Trophoblast cell (in vitro differentiated cells and primary cell): ENCODE measurements around the gene KLC3.
"Not testable (repeated sequence)": the region's sequence is repeated elsewhere in the genome, so short reads cannot be mapped to it uniquely, and the experiment has no call there.

ENCODE experiments used
- DNase-seq, 2 donors: peaks; one replicate each; pipeline ENCODE4 v3.0.0-alpha.2; 2016
- H2AFZ ChIP-seq: 2 replicates; pipeline ENCODE4 v1.6.1; 2013; ENCODE audit warnings: low read length, moderate library complexity, mild to moderate bottlenecking; ENCODE audit not compliant: insufficient read depth, poor library complexity
- H2AK5ac ChIP-seq: 2 replicates; pipeline ENCODE4 v1.6.1; 2013; ENCODE audit warnings: mild to moderate bottlenecking, low read length
- H2BK120ac ChIP-seq: 2 replicates; pipeline ENCODE4 v1.6.1; 2013; ENCODE audit warnings: low read length, mild to moderate bottlenecking, moderate library complexity; ENCODE audit not compliant: insufficient read depth, poor library complexity
- H2BK12ac ChIP-seq: 2 replicates; pipeline ENCODE4 v1.6.1; 2013; ENCODE audit warnings: mild to moderate bottlenecking, low read length, moderate library complexity
- H2BK5ac ChIP-seq: 2 replicates; pipeline ENCODE4 v1.6.1; 2013; ENCODE audit warnings: low read length, low read depth, moderate library complexity, mild to moderate bottlenecking; ENCODE audit not compliant: poor library complexity
- H3K14ac ChIP-seq: 2 replicates; pipeline ENCODE4 v1.6.1; 2013; ENCODE audit warnings: mild to moderate bottlenecking, low read length
- H3K18ac ChIP-seq: 2 replicates; pipeline ENCODE4 v1.6.1; 2013; ENCODE audit warnings: mild to moderate bottlenecking, low read length
- H3K23ac ChIP-seq: 2 replicates; pipeline ENCODE4 v1.6.1; 2013; ENCODE audit warnings: low read length
- H3K27ac ChIP-seq: 2 replicates; pipeline ENCODE4 v1.5.1; 2013; ENCODE audit warnings: low read depth, mild to moderate bottlenecking, inconsistent platforms, low read length, moderate library complexity
- H3K27me3 ChIP-seq: 2 replicates; pipeline ENCODE4 v1.6.1; 2013; ENCODE audit warnings: inconsistent platforms, mild to moderate bottlenecking, low read length, moderate library complexity; ENCODE audit not compliant: insufficient read depth
- H3K36me3 ChIP-seq, 2 experiments: 1 replicate in 1 of 2; 2 replicates in 1 of 2; pipeline ENCODE4 v1.6.1; 2013; ENCODE audit warnings: low read length in 2 of 2, mild to moderate bottlenecking in 2 of 2, moderate library complexity in 1 of 2; ENCODE audit not compliant: insufficient read depth in 2 of 2, control insufficient read depth in 1 of 2
- H3K4ac ChIP-seq: 2 replicates; pipeline ENCODE4 v1.6.1; 2013; ENCODE audit warnings: low read depth, mild to moderate bottlenecking, low read length, moderate library complexity
- H3K4me1 ChIP-seq, 2 experiments: 1 replicate in 1 of 2; 2 replicates in 1 of 2; pipeline ENCODE4 v1.6.1; 2013; ENCODE audit warnings: low read length in 2 of 2, mild to moderate bottlenecking in 2 of 2, moderate library complexity in 1 of 2; ENCODE audit not compliant: insufficient read depth in 2 of 2, control insufficient read depth in 1 of 2
- H3K4me2 ChIP-seq: 2 replicates; pipeline ENCODE4 v1.6.1; 2013; ENCODE audit warnings: inconsistent platforms, mild to moderate bottlenecking, low read length, moderate library complexity
- H3K4me3 ChIP-seq: 2 replicates; pipeline ENCODE4 v1.5.1; 2013; ENCODE audit warnings: mild to moderate bottlenecking, low read depth, low read length, inconsistent platforms
- H3K79me1 ChIP-seq: one replicate; pipeline ENCODE4 v1.6.1; 2013; ENCODE audit warnings: low read length
- H3K79me2 ChIP-seq: 2 replicates; pipeline ENCODE4 v1.6.1; 2013; ENCODE audit warnings: low read length, mild to moderate bottlenecking; ENCODE audit not compliant: control insufficient read depth, insufficient read depth, poor library complexity
- H3K9ac ChIP-seq: 2 replicates; pipeline ENCODE4 v1.6.1; 2013; ENCODE audit warnings: mild to moderate bottlenecking, low read length
- H3K9me3 ChIP-seq: 2 replicates; pipeline ENCODE4 v1.6.1; 2013; ENCODE audit warnings: low read depth, mild to moderate bottlenecking, control low read depth, inconsistent platforms, low read length; ENCODE audit not compliant: insufficient read depth
- H4K12ac ChIP-seq: 2 replicates; pipeline ENCODE4 v1.6.1; 2013; ENCODE audit warnings: low read depth, mild to moderate bottlenecking, low read length, moderate library complexity
- H4K8ac ChIP-seq: 2 replicates; pipeline ENCODE4 v1.6.1; 2013; ENCODE audit warnings: low read depth, mild to moderate bottlenecking, low read length, moderate library complexity
- H4K91ac ChIP-seq: one replicate; pipeline ENCODE4 v1.6.1; 2013; ENCODE audit warnings: low read depth, mild to moderate bottlenecking, low read length, moderate library complexity
- WGBS: extraction: QIAGEN DNeasy Blood & Tissue Kit; methylation state at CpG from one replicate; pipeline ENCODE4 v1.1.7; 2013; ENCODE audit warnings: missing lambda C conversion rate; ENCODE audit not compliant: insufficient read length, insufficient coverage; ENCODE audit errors: extremely low coverage; 5-methylcytosine and 5-hydroxymethylcytosine counted together

Gene KLC3

DNA sequence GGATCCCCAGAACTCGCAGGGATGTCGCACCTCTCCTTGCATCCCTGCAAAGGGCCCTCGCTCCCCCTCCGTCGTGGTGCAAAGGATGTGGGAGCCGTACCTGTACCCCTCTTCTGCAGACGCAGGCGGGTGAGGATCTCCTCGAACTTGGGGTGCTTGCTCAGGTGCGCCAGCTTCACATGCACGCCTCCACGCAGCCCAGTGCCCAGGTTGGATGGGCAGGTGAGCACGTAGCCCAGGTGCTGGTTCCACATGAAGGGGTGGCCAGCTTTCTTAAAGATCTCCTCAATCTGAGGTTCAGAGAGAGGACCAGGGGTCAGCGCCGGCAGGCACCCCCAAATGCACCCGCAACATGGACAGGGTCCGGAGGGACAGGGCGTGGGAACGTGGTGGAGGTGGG is 33.2 kb upstream of the KLC3 start:
- Histone ChIP-seq H3K79me2 (no peaks in the 10 kb centered on the region), H2AK5ac (no peak overlapping the region), H2BK5ac (no peak overlapping the region), H3K4me3 (no peak overlapping the region), H3K27ac (no peak overlapping the region), H4K12ac (no peak overlapping the region), H3K79me1 (no peaks in the 10 kb centered on the region), H3K4ac (no peak overlapping the region), H2BK120ac (no peak overlapping the region), H3K27me3 (no peaks in the 10 kb centered on the region), H3K4me1 (no peaks in the 10 kb centered on the region), H3K4me2 (no peak overlapping the region), H3K23ac (no peak overlapping the region), H3K36me3 (peaks cover 0 to 5% of the 10 kb centered on the region in 2 experiments), H3K18ac (no peak overlapping the region), H4K91ac (no peak overlapping the region), H3K9ac (no peak overlapping the region), H4K8ac (no peak overlapping the region), H3K14ac (no peak overlapping the region), H2AFZ (no peak overlapping the region), H3K9me3 (peaks cover 6% of the 10 kb centered on the region), H2BK12ac (no peak overlapping the region)
- no peak for DNase-seq
- no CpG with 5 or more reads among the region's 19 CpGs for WGBS

- not testable (repeated sequence) for H3K36me3 ChIP-seq, H3K79me2 ChIP-seq, H3K4me3 ChIP-seq, H3K27ac ChIP-seq, H2AK5ac ChIP-seq, H2BK5ac ChIP-seq, H3K18ac ChIP-seq, H2BK12ac ChIP-seq, H2AFZ ChIP-seq, H3K23ac ChIP-seq, H3K14ac ChIP-seq, H3K27me3 ChIP-seq, H3K4me2 ChIP-seq, H3K9ac ChIP-seq, H3K79me1 ChIP-seq, H4K8ac ChIP-seq, DNase-seq, H4K91ac ChIP-seq, H2BK120ac ChIP-seq, H3K9me3 ChIP-seq, H4K12ac ChIP-seq, H3K4ac ChIP-seq, H3K4me1 ChIP-seq
- no CpG with 5 or more reads among the region's 8 CpGs for WGBS
These were observed 31.2 kb upstream of the KLC3 start for GRCh38 chr19:45309322-45309721.

GRCh38 chr19:45311621-45312020 is 28.9 kb upstream of the KLC3 start:
- Histone ChIP-seq H3K27me3 (no peaks in the 10 kb centered on the region), H3K27ac (no peak overlapping the region), H4K12ac (no peak overlapping the region), H3K79me1 (no peaks in the 10 kb centered on the region), H3K14ac (no peak overlapping the region), H3K9me3 (peaks cover 4% of the 10 kb centered on the region), H3K4me1 (no peaks in the 10 kb centered on the region), H3K18ac (no peak overlapping the region), H3K4ac (no peak overlapping the region), H4K8ac (no peak overlapping the region), H2AFZ (no peak overlapping the region), H2BK12ac (no peak overlapping the region), H4K91ac (no peak overlapping the region), H3K4me2 (no peak overlapping the region), H3K36me3 (no peaks in the 10 kb centered on the region), H2BK5ac (no peak overlapping the region), H3K23ac (no peak overlapping the region), H3K79me2 (no peaks in the 10 kb centered on the region), H3K9ac (no peak overlapping the region), H2BK120ac (no peak overlapping the region), H2AK5ac (no peak overlapping the region), H3K4me3 (no peak overlapping the region)
- DNase-seq, result no peak
- no CpG with 5 or more reads among the region's 18 CpGs for WGBS

DNA sequence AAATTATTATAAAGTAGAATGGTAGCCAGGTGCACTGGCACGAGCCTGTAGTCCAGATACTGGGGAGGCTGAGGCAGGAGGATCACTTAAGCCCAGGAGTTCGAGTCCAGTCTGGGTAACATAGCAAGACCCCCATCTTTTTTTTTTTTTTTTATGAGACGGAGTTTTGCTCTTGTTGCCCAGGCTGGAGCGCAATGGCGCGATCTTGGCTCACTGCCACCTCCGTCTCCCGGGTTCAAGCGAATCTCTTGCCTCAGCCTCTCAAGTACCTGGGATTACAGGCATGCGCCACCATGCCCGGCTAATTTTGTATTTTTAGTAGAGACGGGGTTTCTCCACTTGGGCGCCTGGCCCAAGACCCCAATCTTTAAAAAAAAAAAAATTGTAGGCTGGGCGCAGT is 28.3 kb upstream of the KLC3 start:
- H3K18ac ChIP-seq, H3K23ac ChIP-seq, H3K27me3 ChIP-seq, H3K4ac ChIP-seq, H4K8ac ChIP-seq, H4K91ac ChIP-seq, H3K79me1 ChIP-seq, H2BK12ac ChIP-seq, H3K4me1 ChIP-seq, H3K36me3 ChIP-seq, H3K4me3 ChIP-seq, H3K79me2 ChIP-seq, H3K27ac ChIP-seq, H3K4me2 ChIP-seq, H2AK5ac ChIP-seq, H2AFZ ChIP-seq, H2BK5ac ChIP-seq, H4K12ac ChIP-seq, H3K9me3 ChIP-seq, H3K9ac ChIP-seq, H2BK120ac ChIP-seq, DNase-seq, H3K14ac ChIP-seq: not testable (repeated sequence)
- WGBS, result no CpG with 5 or more reads among the region's 14 CpGs
